Gastroesophageal sphincter (tissue), 4 donors: ENCODE results near the gene CSNK1E. TPM values are rescaled to one million over a fixed set of nuclear protein-coding genes. Genes with fewer than 3 reads are reported as not detected.

ENCODE experiments used
- ATAC-seq: fragments of 150-250 bp; one replicate; pipeline ENCODE4 v1.9.1; 2016; ENCODE audit warnings: mild to moderate bottlenecking, moderate library complexity
- H3K27ac ChIP-seq, 4 donors: fragments of 200-600 bp; sonication (generic) in 3 of 4; 1 replicate in 3 of 4; 2 replicates in 1 of 4; pipeline ENCODE4 v1.5.1; 2016 to 2019
- H3K27me3 ChIP-seq: fragments of 200-600 bp; sonication (generic); one replicate; pipeline ENCODE4 v1.5.1; 2019
- H3K36me3 ChIP-seq, 2 donors: fragments of 200-600 bp; sonication (generic); one replicate each; pipeline ENCODE4 v1.5.1; 2019; ENCODE audit warnings: control low read depth in 1 of 2
- H3K4me1 ChIP-seq, 3 donors: fragments of 200-600 bp; sonication (generic); 1 replicate in 2 of 3; 2 replicates in 1 of 3; pipeline ENCODE4 v1.5.1; 2016 to 2019; ENCODE audit warnings: control low read depth in 2 of 3
- H3K4me3 ChIP-seq, 2 donors: fragments of 200-600 bp; sonication (generic); one replicate each; pipeline ENCODE4 v1.5.1; 2019; ENCODE audit warnings: mild to moderate bottlenecking in 1 of 2, moderate library complexity in 1 of 2
- H3K9me3 ChIP-seq, 3 donors: fragments of 200-600 bp; sonication (generic); one replicate each; pipeline ENCODE4 v1.5.1; 2017 to 2019; ENCODE audit warnings: control low read depth in 2 of 3
- CTCF ChIP-seq, 4 experiments: fragments of 200-600 bp in 2 of 4; fragments of 450-650 bp in 2 of 4; sonication (generic) in 1 of 4; IDR thresholded peaks; one replicate each; pipeline ENCODE4 v1.5.1; 2017 to 2019; ENCODE audit warnings: antibody characterized with exemption in 4 of 4, mild to moderate bottlenecking in 2 of 4, moderate library complexity in 2 of 4
- EP300 ChIP-seq: sonication (generic); formaldehyde crosslinking; IDR thresholded peaks from one replicate; pipeline ENCODE4 v1.6.1; 2017; ENCODE audit warnings: antibody characterized with exemption, mild to moderate bottlenecking
- POLR2A ChIP-seq, 2 donors: fragments of 450-650 bp; IDR thresholded peaks; one replicate each; pipeline ENCODE4 v1.6.1; 2017; ENCODE audit warnings: antibody characterized with exemption in 2 of 2, mild to moderate bottlenecking in 2 of 2, moderate library complexity in 1 of 2
- POLR2AphosphoS5 ChIP-seq: sonication (generic); formaldehyde crosslinking; IDR thresholded peaks from one replicate; pipeline ENCODE4 v1.6.1; 2017; ENCODE audit warnings: antibody characterized with exemption
- WGBS, 2 donors: methylation state at CpG; one replicate each; pipeline ENCODE4 v1.1.5; 2018; ENCODE audit warnings: low coverage in 1 of 2; 5-methylcytosine and 5-hydroxymethylcytosine counted together
- total RNA-seq, 4 donors: library from RNA; depleted of rRNA; stranded (reverse); fragments of >200 nt; gene quantifications; one replicate each; pipeline ENCODE4 v1.1.0, GENCODE V29; 2016

CSNK1E gene
- total RNA-seq, 4 donors from 2014 or later = 70.3 to 90.3 (median 80.0) TPM

- no peaks in the 10 kb centered on the region for H3K27me3 ChIP-seq
- no peak for ATAC-seq
- no peak overlapping the region for H3K4me3 ChIP-seq
- no peaks in the 10 kb centered on the region for H3K9me3 ChIP-seq
- TF ChIP-seq POLR2AphosphoS5 (no peak), CTCF (IDR thresholded peaks at IDR 0.05) (peak in 1 of 4 experiments; percentile 45)
- 62 to 73% methylated on average over 3 to 8 of the region's 25 CpGs for WGBS, 2 donors
- H3K27ac ChIP-seq = no peak overlapping the region
- peaks cover 0 to 45% (median 0%) of the 10 kb centered on the region in 3 donors for H3K4me1 ChIP-seq
- H3K36me3 ChIP-seq = peaks cover 0 to 100% of the 10 kb centered on the region in 2 donors
These were observed 18.8 kb downstream of the CSNK1E start for GRCh38 chr22:38298312-38299005.

GRCh38 chr22:38296372-38296771 is 20.9 kb downstream of the CSNK1E start:
- no peak overlapping the region for H3K27ac ChIP-seq
- no peak for TF ChIP-seq EP300
- TF ChIP-seq POLR2AphosphoS5 = no peak
- no peak for TF ChIP-seq POLR2A (IDR thresholded peaks at IDR 0.05)
- no peak for TF ChIP-seq CTCF (IDR thresholded peaks at IDR 0.05)
- no peak for ATAC-seq
- H3K4me3 ChIP-seq = no peak overlapping the region
- H3K36me3 ChIP-seq = peaks cover 0 to 97% of the 10 kb centered on the region in 2 donors
- peaks cover 0 to 47% (median 0%) of the 10 kb centered on the region in 3 donors for H3K4me1 ChIP-seq
- WGBS, 2 donors = 14% methylated on average over 1 of the region's 4 CpGs; no CpG with 5 or more reads in 1 of the 2 donors
- H3K9me3 ChIP-seq = no peaks in the 10 kb centered on the region
- H3K27me3 ChIP-seq = no peaks in the 10 kb centered on the region

- no peaks in the 10 kb centered on the region for H3K9me3 ChIP-seq
- no peak for ATAC-seq
- no peak overlapping the region for H3K4me3 ChIP-seq
- TF ChIP-seq POLR2A (IDR thresholded peaks at IDR 0.05) = no peak
- TF ChIP-seq CTCF (IDR thresholded peaks at IDR 0.05) = no peak
- no peak for TF ChIP-seq POLR2AphosphoS5
- TF ChIP-seq EP300 = no peak
- H3K27ac ChIP-seq = peak overlapping the region in 1 of 4 donors; percentile 38
- H3K36me3 ChIP-seq = peaks cover 0 to 97% of the 10 kb centered on the region in 2 donors
- WGBS, 2 donors = 33 to 67% methylated on average over 1 of the region's 9 CpGs
- H3K27me3 ChIP-seq = no peaks in the 10 kb centered on the region
- peaks cover 0 to 48% (median 0%) of the 10 kb centered on the region in 3 donors for H3K4me1 ChIP-seq
These were observed 21.4 kb downstream of the CSNK1E start for GRCh38 chr22:38295863-38296262.

- H3K27me3 ChIP-seq = no peaks in the 10 kb centered on the region
- WGBS, 2 donors = 70% methylated on average over 2 of the region's 6 CpGs; no CpG with 5 or more reads in 1 of the 2 donors
- peak overlapping the region in 3 of 4 donors; percentile 2 to 70 (median 38) for H3K27ac ChIP-seq
- no peaks in the 10 kb centered on the region for H3K9me3 ChIP-seq
- H3K4me1 ChIP-seq = peaks cover 0 to 43% (median 0%) of the 10 kb centered on the region in 3 donors
- TF ChIP-seq POLR2AphosphoS5 (no peak), CTCF (IDR thresholded peaks at IDR 0.05) (no peak), EP300 (no peak), POLR2A (IDR thresholded peaks at IDR 0.05) (no peak)
- H3K36me3 ChIP-seq = peaks cover 0 to 96% of the 10 kb centered on the region in 2 donors
- H3K4me3 ChIP-seq = no peak overlapping the region
- no peak for ATAC-seq
These were observed 21.9 kb downstream of the CSNK1E start for GRCh38 chr22:38295339-38295738.

GRCh38 chr22:38294193-38294592 is 23.0 kb downstream of the CSNK1E start:
- Histone ChIP-seq H3K27me3 (no peaks in the 10 kb centered on the region), H3K4me3 (no peak overlapping the region), H3K9me3 (no peaks in the 10 kb centered on the region), H3K36me3 (peaks cover 0 to 95% of the 10 kb centered on the region in 2 donors), H3K4me1 (peaks cover 0 to 37% (median 0%) of the 10 kb centered on the region in 3 donors), H3K27ac (peak overlapping the region in 3 of 4 donors; percentile 29 to 70 (median 62))
- 89% methylated on average over 5 of the region's 26 CpGs; no CpG with 5 or more reads in 1 of the 2 donors for WGBS, 2 donors
- no peak for TF ChIP-seq EP300
- no peak for TF ChIP-seq CTCF (IDR thresholded peaks at IDR 0.05)
- no peak for TF ChIP-seq POLR2AphosphoS5
- TF ChIP-seq POLR2A (IDR thresholded peaks at IDR 0.05) = no peak
- no peak for ATAC-seq
